Stimulated activated naive CD4-positive, alpha-beta T cell treated with Interleukin-2 at 50 U/mL for 16 hours (primary cell): ENCODE data around the gene C5orf58.

ENCODE experiments used
- DNase-seq: peaks from one replicate; lab custom pipeline; 2025; lab: John Stamatoyannopoulos, UW

C5orf58 gene

DNA sequence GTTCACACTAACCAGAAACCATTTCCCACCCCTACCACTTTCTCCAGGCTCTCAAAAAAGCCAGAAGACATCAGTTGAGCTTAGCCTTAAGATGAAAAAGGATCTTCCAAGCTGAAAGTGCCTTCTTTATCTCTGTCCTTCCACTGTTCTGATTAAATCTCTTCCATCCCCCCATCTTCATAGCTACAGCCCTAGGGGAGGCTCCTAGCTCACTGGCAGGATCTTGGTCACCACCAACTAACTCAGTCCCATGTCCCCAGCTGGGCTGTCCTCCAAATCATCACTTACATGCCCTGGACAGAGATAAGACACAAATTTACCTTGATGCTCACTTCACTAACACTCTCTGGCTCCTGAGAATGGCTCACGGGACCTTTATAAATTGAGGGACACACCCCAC is 50.5 kb downstream of the C5orf58 start:
- no peak for DNase-seq

GRCh38 chr5:170284231-170284630 is 51.4 kb downstream of the C5orf58 start:
- DNase-seq = no peak

GRCh38 chr5:170285181-170285580 is 52.4 kb downstream of the C5orf58 start:
- no peak for DNase-seq

DNA sequence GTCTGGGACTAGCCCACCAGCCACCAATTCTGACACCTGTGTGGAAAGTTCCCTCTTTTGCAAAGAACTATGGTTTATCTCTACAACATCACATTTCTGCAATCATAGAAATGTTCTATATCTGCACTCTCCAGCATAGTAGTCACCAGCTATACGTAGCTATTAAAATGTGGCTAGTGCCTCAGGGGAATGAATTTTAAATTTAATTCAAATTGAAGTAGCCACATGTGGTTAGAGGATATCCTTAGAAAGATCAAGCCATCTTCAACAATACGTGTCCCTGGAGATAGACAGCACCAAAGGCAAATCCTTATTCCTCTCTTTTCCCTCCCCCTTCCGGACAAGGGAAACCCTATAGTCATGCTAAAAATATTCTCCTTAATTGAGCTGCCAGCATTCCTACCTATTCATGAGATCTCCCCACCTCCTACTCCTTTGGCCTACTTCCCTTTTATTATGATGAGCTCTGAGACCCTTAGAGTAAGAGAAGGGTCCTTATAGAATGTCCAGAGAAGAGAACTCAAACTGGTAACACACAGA is 53.7 kb downstream of the C5orf58 start:
- no peak for DNase-seq

DNA sequence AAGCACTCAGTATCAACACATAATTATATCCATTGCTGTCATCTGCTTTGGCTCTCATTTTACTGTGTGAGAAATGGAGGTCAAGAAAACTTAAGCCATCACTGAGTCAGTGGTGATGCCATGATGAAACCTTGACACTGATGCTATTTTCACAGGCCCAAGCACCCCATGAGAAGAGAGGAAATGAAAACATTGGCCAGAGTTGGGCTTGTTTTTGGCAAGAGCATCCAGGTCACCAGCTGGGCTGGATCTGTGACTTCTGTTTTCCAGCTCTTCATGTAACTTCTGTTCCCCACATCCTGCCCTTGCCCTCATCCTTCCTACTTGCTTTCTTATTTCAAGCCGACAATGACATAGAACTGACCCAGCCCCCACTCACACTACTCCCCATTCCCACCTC is 54.7 kb downstream of the C5orf58 start:
- no peak for DNase-seq

DNA sequence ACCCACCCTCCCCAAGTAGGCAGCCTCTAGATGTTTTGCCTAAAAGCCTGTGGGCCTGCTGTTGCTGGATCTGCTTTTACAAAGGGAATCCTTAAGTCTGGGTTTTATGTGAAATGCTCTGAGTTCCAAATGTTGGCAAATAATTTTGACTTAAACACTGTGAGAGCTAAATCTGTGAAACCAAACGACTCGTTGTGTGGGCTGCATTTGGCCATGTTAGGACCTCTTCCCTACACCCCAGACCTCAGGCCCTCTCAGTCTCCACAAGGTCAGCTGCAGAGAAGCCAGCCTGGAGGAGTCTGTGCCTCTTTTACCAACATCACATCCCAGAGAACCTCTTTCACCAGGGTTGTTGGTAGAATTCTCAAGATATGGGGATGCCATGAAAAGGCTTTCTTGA is 55.4 kb downstream of the C5orf58 start:
- DNase-seq = no peak

DNA sequence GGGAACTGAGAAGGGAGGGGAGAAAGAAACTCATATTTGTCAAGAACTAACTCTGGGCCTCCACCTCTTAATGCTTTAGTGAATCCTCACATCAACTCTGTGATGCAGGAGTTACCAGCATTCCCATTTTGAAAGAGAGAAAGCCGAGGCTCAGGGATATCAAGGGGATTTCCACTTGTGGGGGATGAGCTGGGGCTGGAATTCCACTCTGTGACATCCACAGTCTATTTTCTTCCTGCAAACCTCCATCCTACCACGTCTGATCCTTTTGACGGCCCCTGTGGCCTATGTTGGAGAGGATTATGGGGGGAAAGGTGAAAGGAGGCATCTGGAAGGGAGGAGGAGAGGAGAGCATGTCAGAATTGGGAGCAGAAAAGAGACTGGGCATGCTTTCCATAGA is 55.8 kb downstream of the C5orf58 start:
- no peak for DNase-seq

DNA sequence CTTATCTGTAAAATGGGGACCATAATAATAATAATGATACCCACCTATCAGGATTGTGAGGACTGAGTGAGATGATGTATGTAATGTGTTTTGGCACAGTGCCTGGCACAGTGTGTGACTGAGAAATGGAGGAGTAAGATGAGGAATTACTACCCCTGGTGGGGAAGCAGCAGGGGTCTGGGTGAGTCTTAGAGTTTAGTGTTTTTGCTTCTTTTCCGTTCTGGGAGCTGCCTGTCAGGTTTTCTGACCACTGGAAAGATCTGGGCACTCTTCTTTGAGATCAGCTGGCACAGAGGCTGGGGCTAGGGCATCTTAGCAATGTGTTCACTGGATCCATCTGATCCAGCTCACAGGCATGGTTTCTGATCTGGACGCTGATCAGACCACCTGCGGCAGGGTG is 56.3 kb downstream of the C5orf58 start:
- no peak for DNase-seq

- no peak for DNase-seq
Measured at GRCh38 chr5:170289764-170290163, 57.0 kb downstream of the C5orf58 start.

DNA sequence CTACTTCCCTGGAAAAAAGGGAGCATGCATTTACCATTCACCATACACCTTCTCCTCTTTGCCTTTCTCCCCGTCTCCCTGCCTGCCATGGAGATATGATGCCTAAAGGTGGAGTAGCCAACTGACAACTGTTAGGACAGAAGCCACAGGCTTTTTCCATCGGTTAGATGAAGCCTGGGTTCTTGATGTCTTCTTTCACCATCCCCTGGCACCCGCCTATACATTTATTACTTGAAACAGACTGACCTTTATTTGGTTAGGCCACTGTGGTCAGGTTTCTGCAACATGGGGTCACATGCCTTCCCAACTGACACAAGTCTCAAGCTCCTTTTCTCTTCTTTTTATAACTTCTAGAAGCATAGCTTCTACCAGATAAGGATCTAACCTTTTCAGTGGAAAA is 57.7 kb downstream of the C5orf58 start:
- DNase-seq = no peak

DNA sequence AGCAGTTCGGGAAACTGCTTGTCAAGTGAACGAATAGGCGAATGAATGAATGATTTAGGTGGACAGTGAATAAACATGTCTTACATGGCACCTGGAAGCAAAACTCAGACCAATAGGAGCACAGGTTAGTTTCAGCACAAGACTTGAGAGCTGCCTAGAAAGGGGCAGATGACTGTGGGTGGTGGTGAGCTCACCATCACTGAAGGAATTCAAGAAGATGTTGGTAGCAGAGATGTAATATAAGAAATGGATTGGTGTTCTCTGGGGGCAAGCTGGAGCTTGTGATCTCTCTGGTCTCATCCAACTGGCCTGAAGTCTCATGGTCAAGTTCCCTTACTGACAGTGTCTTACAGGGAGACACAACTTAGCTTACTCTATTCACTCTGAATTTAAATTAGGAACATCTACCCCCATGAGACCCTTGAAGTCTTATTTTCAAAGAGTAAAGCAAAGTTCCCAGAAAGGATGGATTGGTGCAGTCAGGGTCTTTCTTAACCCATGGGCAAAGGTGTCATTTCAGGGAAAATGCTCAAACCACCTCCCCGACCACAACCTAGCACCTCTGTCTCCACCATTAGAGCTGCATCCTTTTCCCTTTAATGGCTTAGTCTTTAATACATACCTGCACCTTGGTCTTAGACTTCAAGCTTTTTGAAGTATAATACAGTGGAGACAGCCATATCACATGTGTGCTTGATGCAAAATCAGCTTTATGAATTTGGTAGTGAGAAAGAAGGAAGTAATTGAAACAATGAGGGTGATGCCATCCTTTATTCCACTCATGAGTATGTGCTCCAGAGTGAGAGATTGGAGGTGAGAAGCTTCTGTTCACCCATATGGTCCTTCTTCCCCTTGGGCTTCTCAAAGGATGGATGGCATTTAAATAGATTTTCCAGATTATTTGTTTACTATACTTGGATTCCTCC is 59.7 kb downstream of the C5orf58 start:
- DNase-seq = no peak

- DNase-seq = no peak
Measured at GRCh38 chr5:170293273-170293672, 60.5 kb downstream of the C5orf58 start.

DNA sequence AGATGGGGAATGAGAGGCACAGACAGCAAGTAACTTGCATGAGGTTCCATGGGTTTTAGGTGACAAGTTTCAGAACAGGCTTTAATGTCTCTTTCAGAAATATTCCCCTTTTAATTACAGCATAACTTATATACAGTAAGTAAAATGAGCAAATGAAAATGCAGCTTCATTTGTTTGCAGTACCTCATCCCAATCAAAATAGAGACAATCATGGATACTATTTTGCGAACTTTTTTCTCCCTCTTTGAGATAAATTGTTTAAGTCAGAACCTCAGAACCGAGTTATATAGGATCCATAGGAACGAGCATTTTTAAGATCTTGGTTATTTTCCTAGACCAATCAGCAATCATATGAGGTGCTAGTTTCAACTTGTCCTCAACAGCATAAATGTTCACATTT is 61.3 kb downstream of the C5orf58 start:
- DNase-seq = no peak

DNA sequence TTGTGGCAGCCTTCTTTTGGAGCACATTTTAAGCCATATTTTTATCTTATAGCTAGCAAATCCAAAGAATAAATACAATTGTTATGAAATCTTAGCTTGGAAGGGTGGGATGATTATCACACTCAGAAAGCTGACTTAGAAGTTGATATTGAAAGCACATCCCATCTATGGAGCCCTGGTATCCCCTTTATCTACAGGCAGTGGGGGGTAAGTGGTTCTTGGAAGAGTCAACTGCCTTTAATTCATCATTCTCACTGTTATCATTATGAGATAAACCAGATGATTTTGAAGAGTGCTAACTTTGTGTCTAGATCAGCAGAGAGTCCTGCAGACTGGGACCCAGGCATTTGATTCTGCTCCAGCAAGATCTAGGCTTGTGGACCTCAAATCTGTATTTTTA is 61.8 kb downstream of the C5orf58 start:
- no peak for DNase-seq
